GM19452 (cell line): ENCODE data around the gene NPBWR2.
"Not testable (repeated sequence)": the region's sequence is repeated elsewhere in the genome, so short reads cannot be mapped to it uniquely, and the experiment has no call there.

Source experiments
- ATAC-seq: cut with Tn5 transposase; IDR thresholded peaks from one replicate; pipeline ENCODE4 v1.9.1; 2021; ENCODE audit not compliant: unreplicated experiment

The NPBWR2 gene

GRCh38 chr20:64144144-64144912 lies 37.0 kb upstream of the NPBWR2 start:
- no peak for ATAC-seq

GRCh38 chr20:64143018-64143801 lies 35.8 kb upstream of the NPBWR2 start:
- ATAC-seq, result no peak

GRCh38 chr20:64142590-64142989 lies 35.2 kb upstream of the NPBWR2 start:
- no peak for ATAC-seq

- no peak for ATAC-seq
Observed at GRCh38 chr20:64140956-64141355, 33.6 kb upstream of the NPBWR2 start.

DNA sequence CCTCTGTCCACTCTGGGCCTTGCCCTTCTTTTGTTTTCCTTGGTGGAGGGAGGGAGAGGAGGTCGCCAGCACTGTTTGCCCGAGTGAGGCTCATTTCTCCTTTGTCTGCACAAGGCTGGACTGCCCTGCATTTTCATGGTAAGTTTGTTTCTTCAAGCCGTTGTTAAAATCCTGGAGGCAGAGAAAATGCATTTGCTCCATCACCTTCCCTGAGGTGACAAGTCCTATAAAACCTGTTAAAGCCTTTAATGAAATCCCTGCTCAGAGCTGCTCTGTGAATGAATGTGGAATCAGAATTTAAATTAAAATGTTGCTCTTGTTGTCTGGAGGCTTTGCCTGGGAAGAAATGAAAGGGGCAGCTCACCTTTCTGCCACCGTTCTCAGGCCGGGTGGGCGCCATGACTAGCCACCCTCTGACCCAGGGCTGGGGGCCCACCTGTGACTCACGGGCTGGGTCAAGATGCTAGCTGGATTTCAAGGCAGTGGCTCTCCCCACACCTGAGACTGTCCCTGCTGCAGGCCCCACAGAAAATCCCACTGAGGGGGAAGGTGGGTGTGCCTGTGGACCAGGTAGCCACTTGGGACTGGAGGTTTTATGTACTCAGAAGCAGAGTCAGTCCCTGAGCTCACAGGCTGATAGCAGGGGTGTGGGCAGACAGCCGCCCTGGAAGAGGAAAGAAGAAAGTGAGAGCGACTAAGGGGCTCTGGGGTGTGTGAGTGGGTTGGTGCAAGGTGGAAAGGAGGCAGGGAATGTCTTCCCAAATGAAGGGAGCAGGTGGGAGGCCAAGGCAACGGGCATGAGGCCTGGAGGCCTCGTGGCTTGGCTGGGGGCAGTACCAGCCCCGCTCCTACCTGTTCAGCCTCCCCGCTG lies 32.9 kb upstream of the NPBWR2 start:
- ATAC-seq, result no peak

- ATAC-seq, result no peak
Observed at GRCh38 chr20:64139199-64140060, 32.1 kb upstream of the NPBWR2 start.

- no peak for ATAC-seq
Observed at GRCh38 chr20:64138276-64138815, 31.0 kb upstream of the NPBWR2 start.

- ATAC-seq, result no peak
Observed at GRCh38 chr20:64137598-64138031, 30.2 kb upstream of the NPBWR2 start.

- no peak for ATAC-seq
Observed at GRCh38 chr20:64136004-64136710, 28.8 kb upstream of the NPBWR2 start.

GRCh38 chr20:64134744-64135143 lies 27.4 kb upstream of the NPBWR2 start:
- ATAC-seq, result not testable (repeated sequence)

DNA sequence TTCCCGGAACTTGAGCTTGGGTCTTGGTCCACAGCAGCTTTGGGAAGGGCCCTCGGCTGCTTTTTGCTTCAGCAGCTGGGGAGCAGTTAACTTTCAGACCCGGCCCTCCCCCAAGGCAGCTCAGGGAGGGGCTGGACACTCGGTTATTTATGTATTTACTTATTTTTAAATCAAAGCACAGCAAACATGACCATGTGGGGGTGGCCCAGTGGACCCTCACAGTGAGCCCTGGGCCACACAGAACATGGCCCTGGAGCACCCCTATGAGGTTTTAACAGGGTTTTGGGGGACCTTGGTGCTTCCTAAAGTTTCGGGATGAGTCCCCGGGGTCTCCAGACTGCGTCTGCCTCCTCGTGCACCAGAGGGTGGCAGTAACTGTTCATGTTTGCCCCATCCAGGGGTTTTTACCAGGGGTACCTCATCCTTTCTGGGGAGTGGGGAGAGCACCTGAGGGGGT lies 26.6 kb upstream of the NPBWR2 start:
- no peak for ATAC-seq

- ATAC-seq, result no peak
Observed at GRCh38 chr20:64131406-64131805, 24.0 kb upstream of the NPBWR2 start.

DNA sequence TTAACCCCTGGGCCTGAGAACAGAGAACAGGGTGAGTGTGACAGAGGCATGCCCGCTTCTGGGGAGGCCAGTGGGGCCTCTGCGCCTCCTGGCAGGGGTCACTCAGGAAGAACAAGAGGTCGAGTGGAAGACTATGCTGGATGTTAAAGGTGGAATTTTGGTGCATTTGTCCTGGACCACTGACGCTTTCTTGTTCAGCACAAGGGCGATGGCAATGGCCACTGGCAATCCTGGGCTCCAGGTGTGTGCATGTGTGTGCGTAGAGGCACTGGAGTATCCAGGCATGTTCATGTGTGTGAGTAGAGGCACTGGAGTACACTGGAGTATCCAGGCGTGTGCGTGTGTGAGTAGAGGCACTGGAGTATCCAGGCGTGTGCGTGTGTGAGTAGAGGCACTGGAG lies 23.5 kb upstream of the NPBWR2 start:
- no peak for ATAC-seq

DNA sequence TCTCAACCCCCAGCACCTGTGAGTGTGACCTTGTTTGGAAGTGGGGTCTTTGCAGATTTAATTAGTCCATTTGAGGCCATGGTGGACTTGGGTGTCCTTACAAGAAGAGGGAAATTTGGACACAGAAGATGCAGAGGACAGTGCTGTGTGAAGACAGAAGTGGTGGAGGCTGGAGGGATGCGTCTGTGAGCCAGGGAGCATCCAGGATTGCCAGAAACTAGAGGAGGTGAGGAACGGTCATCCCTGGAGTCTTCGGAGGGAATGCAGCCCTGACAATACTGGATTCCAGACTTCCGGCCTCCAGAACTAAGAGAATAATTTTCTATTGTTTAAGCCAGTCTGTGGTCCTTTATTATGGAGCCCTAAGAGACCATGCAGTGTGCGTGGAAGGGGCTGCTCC lies 22.9 kb upstream of the NPBWR2 start:
- no peak for ATAC-seq

GRCh38 chr20:64129146-64129782 lies 21.9 kb upstream of the NPBWR2 start:
- ATAC-seq, result no peak

- ATAC-seq, result not testable (repeated sequence)
Observed at GRCh38 chr20:64123517-64123916, 16.2 kb upstream of the NPBWR2 start.

GRCh38 chr20:64122927-64123326 lies 15.6 kb upstream of the NPBWR2 start:
- ATAC-seq, result not testable (repeated sequence)

GRCh38 chr20:64121586-64121985 lies 14.2 kb upstream of the NPBWR2 start:
- no peak for ATAC-seq
